AG04450 (cell line): ENCODE results near the gene HERC2. TPM values are rescaled to one million over a fixed set of nuclear protein-coding genes. Genes with fewer than 3 reads are reported as not detected.
"Not testable (repeated sequence)": the region's sequence is repeated elsewhere in the genome, so short reads cannot be mapped to it uniquely, and the experiment has no call there.

Source experiments
- CTCF ChIA-PET: fragments of 300-600, 350-600 bp; formaldehyde crosslinking; extraction: SDS; loops from one replicate; lab custom pipeline; 2022; ENCODE audit warnings: antibody characterized with exemption, inconsistent platforms; lab: Charles Lee
- POLR2A ChIA-PET: fragments of 350-600 bp; formaldehyde crosslinking; extraction: SDS; loops from one replicate; lab custom pipeline; 2021; ENCODE audit warnings: antibody characterized with exemption, inconsistent platforms; lab: Yijun Ruan, JAX
- DNase-seq: peaks from one replicate; pipeline ENCODE4 v3.0.0-alpha.2; 2011; ENCODE audit warnings: low read depth, low spot score
- H3K27ac ChIP-seq: one replicate; pipeline ENCODE4 v1.5.1; 2012; ENCODE audit warnings: low read depth, low read length, control low read depth
- H3K27me3 ChIP-seq: one replicate; pipeline ENCODE4 v1.6.0; 2012; ENCODE audit warnings: low read length; ENCODE audit not compliant: control insufficient read depth, insufficient read depth
- H3K4me3 ChIP-seq: 2 replicates; pipeline ENCODE4 v1.5.1; 2011; ENCODE audit warnings: mild to moderate bottlenecking, low read depth, low read length, control low read depth
- H3K9me3 ChIP-seq: 2 replicates; pipeline ENCODE4 v1.5.1; 2012; ENCODE audit warnings: low read length; ENCODE audit not compliant: control insufficient read depth, insufficient read depth
- CTCF ChIP-seq: IDR thresholded peaks from 2 replicates; pipeline ENCODE4 v1.5.1; 2011; ENCODE audit warnings: low read depth, low read length, control low read depth, inconsistent platforms
- polyA plus RNA-seq: library from polyadenylated mRNA; depleted of rRNA; stranded (reverse); fragments of >200 nt; gene quantifications from 2 replicates; pipeline ENCODE4 v1.2.3, GENCODE V29; 2011

The HERC2 gene
- polyA plus RNA-seq, 1 experiment = 12.7 TPM

GRCh38 chr15:28305700-28306099 is 16.3 kb downstream of the HERC2 start:
- H3K4me3 ChIP-seq, CTCF ChIA-PET, H3K27ac ChIP-seq, H3K9me3 ChIP-seq, H3K27me3 ChIP-seq, POLR2A ChIA-PET, DNase-seq: not testable (repeated sequence)

GRCh38 chr15:28297434-28297833 is 24.5 kb downstream of the HERC2 start:
- CTCF ChIA-PET, POLR2A ChIA-PET, H3K27ac ChIP-seq, H3K27me3 ChIP-seq, H3K9me3 ChIP-seq, DNase-seq, H3K4me3 ChIP-seq: not testable (repeated sequence)

- H3K27me3 ChIP-seq, H3K4me3 ChIP-seq, POLR2A ChIA-PET, H3K9me3 ChIP-seq, DNase-seq, CTCF ChIA-PET, H3K27ac ChIP-seq: not testable (repeated sequence)
Measured at GRCh38 chr15:28296814-28297213, 25.2 kb downstream of the HERC2 start.

GRCh38 chr15:28295009-28295563 is 26.9 kb downstream of the HERC2 start:
- DNase-seq, H3K9me3 ChIP-seq, POLR2A ChIA-PET, CTCF ChIA-PET, H3K4me3 ChIP-seq, H3K27ac ChIP-seq, H3K27me3 ChIP-seq: not testable (repeated sequence)

GRCh38 chr15:28294560-28294959 is 27.4 kb downstream of the HERC2 start:
- H3K27ac ChIP-seq, POLR2A ChIA-PET, H3K4me3 ChIP-seq, H3K27me3 ChIP-seq, H3K9me3 ChIP-seq, CTCF ChIA-PET, DNase-seq: not testable (repeated sequence)

- no peak overlapping the region for H3K4me3 ChIP-seq
- H3K27ac ChIP-seq = no peak overlapping the region
- no peaks in the 10 kb centered on the region; the same call in 1 of the 2 replicates for H3K9me3 ChIP-seq
- no peak for DNase-seq
- POLR2A ChIA-PET = no interaction called here
- no peaks in the 10 kb centered on the region for H3K27me3 ChIP-seq
- CTCF ChIA-PET = no interaction called here
- TF ChIP-seq CTCF = no peak
Measured at GRCh38 chr15:28289694-28290463, 32.1 kb downstream of the HERC2 start.

- H3K27ac ChIP-seq, DNase-seq, CTCF ChIA-PET, H3K4me3 ChIP-seq, H3K9me3 ChIP-seq, H3K27me3 ChIP-seq: not testable (repeated sequence)
- POLR2A ChIA-PET = interaction anchor here (0.7 kb wide), 1 partner anchor 82 kb away, joined by 3 read pairs; no protein-coding TSS in a partner anchor
Measured at GRCh38 chr15:28288830-28289693, 32.9 kb downstream of the HERC2 start.

- not testable (repeated sequence) for H3K9me3 ChIP-seq
Measured at GRCh38 chr15:28286659-28287058, 35.3 kb downstream of the HERC2 start.

More at GRCh38 chr15:28286659-28287058, 35.3 kb downstream of the HERC2 start:
- POLR2A ChIA-PET, H3K27me3 ChIP-seq, H3K27ac ChIP-seq, CTCF ChIA-PET, H3K4me3 ChIP-seq, DNase-seq: not testable (repeated sequence)
